Prostate gland (tissue), 2 donors: ENCODE data around the gene ACADS. TPM values are rescaled to one million over a fixed set of nuclear protein-coding genes. Genes with fewer than 3 reads are reported as not detected.

Experiments used
- DNase-seq: peaks from one replicate; pipeline ENCODE4 v3.0.0-alpha.2; 2019; ENCODE audit warnings: low spot score
- H3K27ac ChIP-seq, 2 donors: fragments of 200-600 bp; sonication (generic); 2 replicates each; pipeline ENCODE4 v1.5.1; 2017 to 2019
- H3K27me3 ChIP-seq: fragments of 200-600 bp; sonication (generic); replicated peaks from 2 replicates; pipeline ENCODE4 v1.5.1; 2019; ENCODE audit not compliant: insufficient read depth
- H3K36me3 ChIP-seq, 2 donors: fragments of 200-600 bp; sonication (generic); 1 replicate in 1 of 2; 2 replicates in 1 of 2; pipeline versions ENCODE4 v1.5.1 to v1.8.1; 2017 to 2019
- H3K4me1 ChIP-seq: fragments of 200-600 bp; sonication (generic); replicated peaks from 2 replicates; pipeline ENCODE4 v1.5.1; 2019
- H3K4me3 ChIP-seq, 2 donors: fragments of 200-600 bp; sonication (generic); 2 replicates each; pipeline ENCODE4 v1.5.1; 2017 to 2019
- H3K9me3 ChIP-seq: fragments of 200-600 bp; sonication (generic); 2 replicates; pipeline ENCODE4 v1.5.1; 2017
- CTCF ChIP-seq, 4 experiments: fragments of 200-600 bp in 2 of 4; fragments of 450-650 bp in 2 of 4; sonication (generic) in 2 of 4; IDR thresholded peaks; 1 replicate in 3 of 4; 2 replicates in 1 of 4; pipeline ENCODE4 v1.5.1; 2016 to 2019; ENCODE audit warnings: antibody characterized with exemption in 4 of 4, mild to moderate bottlenecking in 2 of 4, moderate library complexity in 2 of 4
- POLR2A ChIP-seq: fragments of 450-650 bp; IDR thresholded peaks from one replicate; pipeline ENCODE4 v1.6.1; 2016; ENCODE audit warnings: antibody characterized with exemption, mild to moderate bottlenecking
- POLR2AphosphoS5 ChIP-seq: sonication (generic); formaldehyde crosslinking; IDR thresholded peaks from one replicate; pipeline ENCODE4 v1.6.1; 2017; ENCODE audit warnings: antibody characterized with exemption
- WGBS: methylation state at CpG from one replicate; pipeline ENCODE4 v1.1.5; 2018; 5-methylcytosine and 5-hydroxymethylcytosine counted together
- intact Hi-C: fragments of 100-400 bp; cut with DNase I; formaldehyde crosslinking; loops from one replicate; pipeline ENCODE4 v1.14.2; 2022
- total RNA-seq, 2 donors: library from RNA; depleted of rRNA; stranded (reverse); fragments of >200 nt; gene quantifications; one replicate each; pipeline ENCODE4 v1.1.0, GENCODE V29; 2016

ACADS gene
- total RNA-seq, 2 donors from 2014 or later, result 29.4 to 36.0 TPM

DNA sequence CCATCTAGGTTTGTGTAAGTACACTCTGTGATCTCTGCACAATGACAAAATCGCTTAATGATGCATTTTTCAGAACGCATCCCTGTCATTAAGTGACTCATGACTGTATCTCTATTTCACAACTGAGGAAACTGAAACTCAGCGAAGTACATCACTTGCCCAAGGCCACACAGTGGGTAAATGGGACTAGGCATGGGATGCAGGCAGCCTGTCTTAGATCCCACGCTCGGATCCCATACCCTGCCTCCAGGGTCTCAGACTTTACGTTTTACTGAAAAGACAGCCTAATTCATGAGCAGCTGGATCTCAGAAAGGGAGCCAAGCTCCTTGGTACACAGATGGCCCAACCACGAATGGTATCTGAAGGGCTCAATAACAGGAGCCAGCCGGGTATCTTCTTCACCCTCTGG lies 41.1 kb upstream of the ACADS start:
- intact Hi-C loops, result no loop called here
- Histone ChIP-seq H3K4me1 (no peaks in the 10 kb centered on the region), H3K27me3 (no peaks in the 10 kb centered on the region), H3K27ac (no peak overlapping the region), H3K9me3 (no peaks in the 10 kb centered on the region), H3K36me3 (no peaks in the 10 kb centered on the region), H3K4me3 (no peak overlapping the region)
- 77% methylated on average over 8 of the region's 8 CpGs for WGBS
- TF ChIP-seq POLR2AphosphoS5, result no peak
- TF ChIP-seq POLR2A, result no peak
- no peak for TF ChIP-seq CTCF (IDR thresholded peaks at IDR 0.05)
- DNase-seq, result no peak

GRCh38 chr12:120685522-120685921 lies 40.1 kb upstream of the ACADS start:
- Histone ChIP-seq H3K9me3 (no peaks in the 10 kb centered on the region), H3K36me3 (no peaks in the 10 kb centered on the region), H3K27me3 (no peaks in the 10 kb centered on the region), H3K4me1 (peaks cover under 1% of the 10 kb centered on the region), H3K27ac (peak overlapping the region in 1 of 2 donors; percentile 93), H3K4me3 (no peak overlapping the region)
- intact Hi-C loops, result no loop called here
- DNase-seq, result no peak
- WGBS, result 59% methylated on average over 3 of the region's 3 CpGs
- TF ChIP-seq POLR2AphosphoS5 (no peak), POLR2A (no peak), CTCF (IDR thresholded peaks at IDR 0.05) (no peak)

DNA sequence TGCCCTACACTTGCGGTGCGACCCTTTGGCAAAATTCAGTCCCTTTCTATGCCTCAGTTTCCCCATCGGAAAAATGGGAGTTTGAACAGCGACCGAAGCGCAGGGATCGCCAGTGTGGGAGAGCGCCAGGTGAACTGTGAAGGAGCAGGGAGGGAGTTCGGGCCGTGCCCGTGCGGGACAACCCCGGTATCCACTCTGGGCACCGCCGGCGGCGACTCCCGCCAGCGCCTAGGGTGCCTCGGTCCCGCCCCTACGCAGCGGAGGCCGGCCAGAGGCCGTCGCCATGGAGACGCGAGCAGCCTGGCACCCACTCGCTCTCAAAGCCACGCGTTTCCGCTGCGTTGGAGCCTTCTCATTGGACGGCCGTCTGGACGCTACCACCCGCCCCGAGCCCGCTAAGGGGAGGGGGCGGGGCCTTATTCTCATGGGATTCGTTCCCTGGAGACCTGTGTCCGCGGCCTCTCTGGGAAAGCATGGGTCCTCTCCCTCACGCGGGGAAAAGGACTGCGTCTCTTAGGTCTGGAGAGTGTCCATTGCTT lies 39.4 kb upstream of the ACADS start:
- peak; percentile 57 for TF ChIP-seq POLR2A
- TF ChIP-seq POLR2AphosphoS5, result peak; percentile 79
- peak in 2 of 4 experiments; percentile 2 to 8 for TF ChIP-seq CTCF (IDR thresholded peaks at IDR 0.05)
- H3K27ac ChIP-seq, result peak overlapping the region; percentile 92 to 93
- under 1% methylated on average over 46 of the region's 46 CpGs for WGBS
- no peaks in the 10 kb centered on the region for H3K36me3 ChIP-seq
- intact Hi-C loops, result loop anchor here (2.0 kb wide), 1 partner anchor 25 kb away; the partner anchor contains the start of gene UNC119B
- no peaks in the 10 kb centered on the region for H3K9me3 ChIP-seq
- peak overlapping the region; percentile 90 to 94 for H3K4me3 ChIP-seq
- peaks cover 8% of the 10 kb centered on the region for H3K4me1 ChIP-seq
- peak; percentile 98 for DNase-seq
- H3K27me3 ChIP-seq, result no peaks in the 10 kb centered on the region

DNA sequence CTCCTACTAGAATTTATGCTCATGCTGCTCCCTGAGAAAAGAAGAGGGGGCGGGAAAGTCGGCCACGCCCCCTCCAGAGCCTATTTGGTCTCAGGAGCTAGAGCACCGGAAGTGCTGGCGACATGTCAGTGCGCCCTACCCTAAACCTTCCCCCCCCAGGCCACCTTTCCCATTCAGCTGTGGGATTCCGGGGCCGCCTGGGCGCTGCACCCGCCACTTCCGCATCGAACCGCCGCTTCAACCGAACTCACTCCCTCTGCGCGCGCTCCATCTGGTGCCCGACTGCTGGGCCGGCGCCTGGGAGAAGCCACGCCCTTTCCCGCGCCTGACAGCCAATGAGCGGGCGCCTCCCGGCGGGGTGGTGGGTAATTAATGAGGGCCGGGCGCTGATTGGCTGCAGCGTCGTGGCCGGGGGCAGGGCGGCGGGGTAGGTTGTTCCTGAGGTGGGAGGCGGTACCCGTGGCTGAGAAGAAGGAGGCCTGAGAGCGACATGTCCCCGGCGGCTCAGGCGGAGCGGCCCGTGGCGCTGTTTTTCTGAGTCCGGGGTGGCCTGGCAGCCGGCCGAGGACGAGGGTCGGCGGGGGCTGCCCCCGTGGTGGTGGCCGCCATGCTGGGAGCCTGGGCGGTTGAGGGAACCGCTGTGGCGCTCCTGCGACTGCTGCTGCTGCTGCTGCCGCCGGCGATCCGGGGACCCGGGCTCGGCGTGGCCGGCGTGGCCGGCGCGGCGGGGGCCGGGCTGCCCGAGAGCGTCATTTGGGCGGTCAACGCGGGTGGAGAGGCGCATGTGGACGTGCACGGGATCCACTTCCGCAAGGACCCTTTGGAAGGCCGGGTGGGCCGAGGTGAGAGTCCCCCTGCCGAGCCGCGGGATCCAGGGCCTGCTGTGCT lies 38.7 kb upstream of the ACADS start, which contains the start of gene MLEC:
Gene MLEC (plus strand): TSS at position 460 of the 888 bp plus-strand sequence. CDS start 148 bp downstream, at position 608.
- DNase-seq, result peak; percentile 99
- 1% methylated on average over 57 of the region's 84 CpGs for WGBS
- intact Hi-C loops, result loop anchor here (2.0 kb wide), 1 partner anchor 24 kb away; the partner anchor contains the start of gene UNC119B
- TF ChIP-seq POLR2AphosphoS5 (peak; percentile 85), POLR2A (peak; percentile 85), CTCF (IDR thresholded peaks at IDR 0.05) (peak in 1 of 4 experiments; percentile 27)
- peaks cover 12% of the 10 kb centered on the region for H3K4me1 ChIP-seq
- H3K27ac ChIP-seq, result peak within 1 kb of the TSS; percentile 92 to 93
- peak within 1 kb of the TSS; percentile 90 to 94 for H3K4me3 ChIP-seq
- no peaks in the 10 kb centered on the region for H3K9me3 ChIP-seq
- H3K27me3 ChIP-seq, result no peaks in the 10 kb centered on the region
- no peaks in the 10 kb centered on the region for H3K36me3 ChIP-seq
